Measurements from ENCODE around the gene CHST10. TPM values are rescaled to one million over a fixed set of nuclear protein-coding genes. Genes with fewer than 3 reads are reported as not detected.

CHST10 gene
- total RNA-seq, 1 donor from 2014 or later = 25.0 TPM

GRCh38 chr2:100427111-100427510 lies 9.6 kb upstream of the CHST10 start:
- H3K27ac Mint-ChIP-seq (ENCODE audit: unreplicated experiment) = no peak overlapping the region
- no peak overlapping the region for H3K4me3 Mint-ChIP-seq (ENCODE audit: unreplicated experiment)
- no peaks in the 10 kb centered on the region for H3K4me1 Mint-ChIP-seq (ENCODE audit: low read depth, unreplicated experiment)
- no peaks in the 10 kb centered on the region for H3K9me3 Mint-ChIP-seq (ENCODE audit: unreplicated experiment)
- TF ChIP-seq, protein P1, sequence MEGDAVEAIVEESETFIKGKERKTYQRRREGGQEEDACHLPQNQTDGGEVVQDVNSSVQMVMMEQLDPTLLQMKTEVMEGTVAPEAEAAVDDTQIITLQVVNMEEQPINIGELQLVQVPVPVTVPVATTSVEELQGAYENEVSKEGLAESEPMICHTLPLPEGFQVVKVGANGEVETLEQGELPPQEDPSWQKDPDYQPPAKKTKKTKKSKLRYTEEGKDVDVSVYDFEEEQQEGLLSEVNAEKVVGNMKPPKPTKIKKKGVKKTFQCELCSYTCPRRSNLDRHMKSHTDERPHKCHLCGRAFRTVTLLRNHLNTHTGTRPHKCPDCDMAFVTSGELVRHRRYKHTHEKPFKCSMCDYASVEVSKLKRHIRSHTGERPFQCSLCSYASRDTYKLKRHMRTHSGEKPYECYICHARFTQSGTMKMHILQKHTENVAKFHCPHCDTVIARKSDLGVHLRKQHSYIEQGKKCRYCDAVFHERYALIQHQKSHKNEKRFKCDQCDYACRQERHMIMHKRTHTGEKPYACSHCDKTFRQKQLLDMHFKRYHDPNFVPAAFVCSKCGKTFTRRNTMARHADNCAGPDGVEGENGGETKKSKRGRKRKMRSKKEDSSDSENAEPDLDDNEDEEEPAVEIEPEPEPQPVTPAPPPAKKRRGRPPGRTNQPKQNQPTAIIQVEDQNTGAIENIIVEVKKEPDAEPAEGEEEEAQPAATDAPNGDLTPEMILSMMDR (IDR thresholded peaks at IDR 0.05; ENCODE audit: partially characterized antibody, unreplicated experiment) = no peak
- H3K36me3 Mint-ChIP-seq (ENCODE audit: unreplicated experiment) = no peaks in the 10 kb centered on the region
- DNase-seq = no peak
- peaks cover 2% of the 10 kb centered on the region for H3K27me3 Mint-ChIP-seq (ENCODE audit: unreplicated experiment)

DNA sequence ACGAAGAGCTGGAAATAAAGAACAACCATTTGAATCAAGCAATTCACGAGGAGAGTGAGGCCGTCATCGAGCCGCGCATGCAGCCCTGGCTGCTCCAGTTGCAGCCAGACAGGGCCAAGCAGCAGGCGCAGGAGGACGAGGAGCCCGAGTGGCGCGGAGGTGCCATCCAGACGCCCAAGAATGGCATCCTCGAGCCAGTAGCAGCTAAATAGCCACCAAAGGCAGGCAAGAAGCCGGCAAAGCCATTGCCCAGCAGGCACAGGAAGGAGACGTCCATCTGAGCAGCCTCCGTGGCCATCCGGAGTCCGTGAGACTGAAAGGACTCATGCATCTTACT lies 8.9 kb upstream of the CHST10 start:
- Mint-ChIP-seq H3K4me3 (ENCODE audit: unreplicated experiment) (no peak overlapping the region), H3K9me3 (ENCODE audit: unreplicated experiment) (no peaks in the 10 kb centered on the region), H3K27ac (ENCODE audit: unreplicated experiment) (no peak overlapping the region), H3K4me1 (ENCODE audit: low read depth, unreplicated experiment) (no peaks in the 10 kb centered on the region), H3K36me3 (ENCODE audit: unreplicated experiment) (no peaks in the 10 kb centered on the region), H3K27me3 (ENCODE audit: unreplicated experiment) (peaks cover 2% of the 10 kb centered on the region)
- DNase-seq = no peak
- TF ChIP-seq, protein P1 (IDR thresholded peaks at IDR 0.05; ENCODE audit: partially characterized antibody, unreplicated experiment) = no peak

DNA sequence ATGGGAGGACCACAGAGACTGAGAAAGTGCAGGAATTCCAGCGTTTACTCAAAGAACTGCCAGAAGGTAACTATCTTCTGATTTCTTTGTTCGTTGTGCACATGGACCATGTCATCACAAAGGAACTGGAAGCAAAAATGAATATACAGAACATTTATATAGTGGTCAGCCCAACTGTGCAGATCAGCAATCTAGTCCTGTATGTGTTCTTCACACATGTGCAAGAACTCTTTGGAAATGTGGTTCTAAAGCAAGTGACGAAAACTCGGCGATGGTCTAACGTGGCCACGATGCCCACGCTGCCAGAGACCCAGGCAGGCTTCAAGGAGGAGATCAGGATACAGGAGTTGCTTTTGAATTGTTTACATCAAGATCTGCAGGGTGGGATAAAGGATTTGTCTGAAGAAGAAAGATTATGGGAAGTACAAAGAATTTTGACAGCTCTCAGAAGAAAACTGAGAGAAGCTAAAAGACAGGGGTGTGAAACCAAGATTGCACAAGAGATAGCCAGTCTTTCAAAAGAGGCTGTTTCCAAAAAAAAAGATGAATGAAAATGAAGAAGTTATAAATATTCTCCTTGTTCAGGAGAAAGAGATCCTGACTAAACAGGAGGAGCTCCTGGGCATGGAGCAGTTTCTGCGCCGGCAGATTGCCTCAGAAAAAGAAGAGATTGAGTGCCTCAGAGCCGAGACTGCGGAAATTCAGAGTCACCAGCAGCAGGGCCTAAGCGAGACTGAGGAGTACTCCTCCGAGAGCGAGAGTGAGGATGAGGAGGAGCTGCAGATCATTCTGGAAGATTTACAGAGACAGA lies 8.3 kb upstream of the CHST10 start:
- Mint-ChIP-seq H3K27me3 (ENCODE audit: unreplicated experiment) (peaks cover 2% of the 10 kb centered on the region), H3K4me3 (ENCODE audit: unreplicated experiment) (no peak overlapping the region), H3K27ac (ENCODE audit: unreplicated experiment) (no peak overlapping the region), H3K4me1 (ENCODE audit: low read depth, unreplicated experiment) (no peaks in the 10 kb centered on the region), H3K9me3 (ENCODE audit: unreplicated experiment) (no peaks in the 10 kb centered on the region), H3K36me3 (ENCODE audit: unreplicated experiment) (no peaks in the 10 kb centered on the region)
- TF ChIP-seq, protein P1 (IDR thresholded peaks at IDR 0.05; ENCODE audit: partially characterized antibody, unreplicated experiment) = no peak
- no peak for DNase-seq

DNA sequence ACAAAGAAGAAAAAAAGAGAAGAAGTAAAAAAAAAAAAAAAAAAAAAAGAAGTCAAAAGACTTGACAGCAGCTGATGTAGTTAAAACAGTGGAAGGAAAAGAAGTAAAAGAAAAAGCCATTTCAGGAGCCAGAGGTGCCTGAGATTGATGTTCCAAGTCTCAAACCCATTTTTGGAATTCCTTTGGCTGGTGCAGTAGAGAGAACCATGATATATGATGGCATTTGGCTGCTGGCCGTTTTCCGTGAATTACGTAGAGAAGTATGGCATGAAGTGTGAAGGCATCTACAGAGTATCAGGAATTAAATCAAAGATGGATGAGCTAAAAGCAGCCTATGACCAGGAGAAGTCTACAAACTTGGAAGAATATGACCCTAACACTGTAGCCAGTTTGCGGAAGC lies 7.6 kb upstream of the CHST10 start:
- peaks cover 2% of the 10 kb centered on the region for H3K27me3 Mint-ChIP-seq (ENCODE audit: unreplicated experiment)
- H3K36me3 Mint-ChIP-seq (ENCODE audit: unreplicated experiment) = no peaks in the 10 kb centered on the region
- H3K4me1 Mint-ChIP-seq (ENCODE audit: low read depth, unreplicated experiment) = no peaks in the 10 kb centered on the region
- no peak overlapping the region for H3K27ac Mint-ChIP-seq (ENCODE audit: unreplicated experiment)
- TF ChIP-seq, protein P1 (IDR thresholded peaks at IDR 0.05; ENCODE audit: partially characterized antibody, unreplicated experiment) = no peak
- DNase-seq = no peak
- H3K4me3 Mint-ChIP-seq (ENCODE audit: unreplicated experiment) = no peak overlapping the region
- no peaks in the 10 kb centered on the region for H3K9me3 Mint-ChIP-seq (ENCODE audit: unreplicated experiment)

DNA sequence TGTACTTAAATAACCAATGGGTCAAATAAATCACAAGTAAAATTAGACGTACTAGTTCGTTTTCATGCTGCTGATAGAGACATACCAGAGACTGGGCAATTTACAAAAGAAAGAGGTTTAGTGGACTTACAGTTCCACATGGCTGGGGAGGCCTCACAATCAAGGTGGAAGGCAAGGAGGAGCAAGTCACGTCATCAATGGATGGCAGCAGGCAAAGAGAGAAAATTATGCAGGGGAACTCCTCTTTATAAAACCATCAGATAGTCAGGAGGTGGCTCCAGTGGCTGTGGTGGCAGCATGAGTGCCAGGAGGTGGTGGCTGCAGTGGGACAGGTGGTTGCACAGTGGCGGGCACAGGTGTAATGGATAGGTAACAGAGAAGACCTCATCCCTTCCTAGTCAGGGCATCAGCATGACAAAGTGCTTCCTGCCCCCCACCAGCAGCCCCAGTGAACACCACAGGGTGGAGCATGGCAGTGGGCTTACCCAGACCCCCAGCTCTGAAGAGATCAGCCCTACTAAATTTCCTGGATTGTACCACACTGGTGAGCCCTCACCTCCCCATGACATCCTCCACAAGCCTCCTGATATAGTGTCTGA lies 6.9 kb upstream of the CHST10 start:
- no peaks in the 10 kb centered on the region for H3K9me3 Mint-ChIP-seq (ENCODE audit: unreplicated experiment)
- no peaks in the 10 kb centered on the region for H3K36me3 Mint-ChIP-seq (ENCODE audit: unreplicated experiment)
- H3K27me3 Mint-ChIP-seq (ENCODE audit: unreplicated experiment) = peaks cover 2% of the 10 kb centered on the region
- no peak for DNase-seq
- no peak overlapping the region for H3K27ac Mint-ChIP-seq (ENCODE audit: unreplicated experiment)
- H3K4me1 Mint-ChIP-seq (ENCODE audit: low read depth, unreplicated experiment) = no peaks in the 10 kb centered on the region
- TF ChIP-seq, protein P1 (IDR thresholded peaks at IDR 0.05; ENCODE audit: partially characterized antibody, unreplicated experiment) = no peak
- no peak overlapping the region for H3K4me3 Mint-ChIP-seq (ENCODE audit: unreplicated experiment)
